Measurements from ENCODE around the gene MESP2. TPM values are rescaled to one million over a fixed set of nuclear protein-coding genes. Genes with fewer than 3 reads are reported as not detected.

MESP2 gene
- total RNA-seq, 1 experiment from 2014 or later: 0.28 TPM

GRCh38 chr15:89774492-89774891, 1.6 kb upstream of the MESP2 start:
- H3K27me3 ChIP-seq (ENCODE audit: insufficient read depth, low read length): peaks cover 7% of the 10 kb centered on the region; the same call in 1 of the 2 replicates
- H3K23ac ChIP-seq (ENCODE audit: insufficient read length, low read depth, low read length): no peak overlapping the region
- no peak overlapping the region for H2BK20ac ChIP-seq (ENCODE audit: low read depth, low read length, poor library complexity, severe bottlenecking)
- H3K23me2 ChIP-seq (ENCODE audit: insufficient read length, low read depth, low read length, poor library complexity, severe bottlenecking): peaks cover 4% of the 10 kb centered on the region
- no peaks in the 10 kb centered on the region for H3K4me1 ChIP-seq (ENCODE audit: insufficient read depth, low read length)
- no peak overlapping the region for H4K8ac ChIP-seq (replicated peaks; ENCODE audit: insufficient read length, low read depth, low read length)
- no peak overlapping the region for H2BK5ac ChIP-seq (ENCODE audit: insufficient read length, low read length)
- H3K79me2 ChIP-seq (ENCODE audit: insufficient read depth, low read length): no peaks in the 10 kb centered on the region
- H3K56ac ChIP-seq (ENCODE audit: insufficient read length, low read depth, low read length): no peak overlapping the region
- H3K18ac ChIP-seq (ENCODE audit: insufficient read length, low read depth, low read length): no peak overlapping the region
- H3K4ac ChIP-seq (ENCODE audit: low read depth, low read length): no peak overlapping the region
- no peaks in the 10 kb centered on the region for H3K9me3 ChIP-seq (ENCODE audit: control insufficient read depth, low read depth, low read length)
- no peak overlapping the region for H3K27ac ChIP-seq (ENCODE audit: insufficient read length, low read depth, low read length)
- H4K20me1 ChIP-seq (ENCODE audit: control insufficient read depth, insufficient read depth, insufficient read length): no peaks in the 10 kb centered on the region
- H3K4me1 Mint-ChIP-seq: peaks cover 0 to 3% of the 10 kb centered on the region in 2 experiments; a peak in 1 of 4 replicates
- H2AFZ ChIP-seq (ENCODE audit: low read length): no peak overlapping the region
- no peak overlapping the region for H2BK120ac ChIP-seq (ENCODE audit: low read depth, low read length, poor library complexity, severe bottlenecking)
- no peak overlapping the region for H3K9ac ChIP-seq (ENCODE audit: extremely low read depth, insufficient read length, low read length)
- no peak overlapping the region for H3K4me2 ChIP-seq (ENCODE audit: insufficient read depth, insufficient read length, low read length)
- H2AK5ac ChIP-seq (ENCODE audit: insufficient read length, low read length): no peak overlapping the region
- no peak overlapping the region for H4K91ac ChIP-seq (ENCODE audit: insufficient read length, low read depth, low read length)
- no peak overlapping the region for H2BK15ac ChIP-seq (ENCODE audit: low read depth, low read length)
- no peak overlapping the region for H3K4me3 Mint-ChIP-seq
- H3T11ph ChIP-seq (ENCODE audit: low read length): no peak overlapping the region
- H3K27ac Mint-ChIP-seq: no peak overlapping the region
- H2BK12ac ChIP-seq (ENCODE audit: insufficient read length, low read depth, low read length): no peak overlapping the region
- H3K9me3 Mint-ChIP-seq: no peaks in the 10 kb centered on the region
- no peak for TF ChIP-seq CTCF (conservative IDR thresholded peaks at IDR 0.05)
- DNase-seq: no peak
- H3K36me3 Mint-ChIP-seq (ENCODE audit: insufficient read depth in 1 of 3, low read depth in 3 of 3): no peaks in the 10 kb centered on the region
- no CpG with 5 or more reads among the region's 5 CpGs for whole genome bisulfite sequencing (ENCODE audit: extremely low coverage, insufficient read length, low lambda C conversion rate)
- H3K14ac ChIP-seq (ENCODE audit: insufficient read depth, low read length): no peak overlapping the region
- H3K79me1 ChIP-seq (ENCODE audit: insufficient read depth, low read depth, low read length, poor library complexity, severe bottlenecking): no peaks in the 10 kb centered on the region
- H4K5ac ChIP-seq (ENCODE audit: insufficient read length, low read depth, low read length): no peak overlapping the region
- H3K27me3 Mint-ChIP-seq (ENCODE audit: low read depth): peaks cover 48% of the 10 kb centered on the region
